Measurements from ENCODE around the gene ANO1. TPM values are rescaled to one million over a fixed set of nuclear protein-coding genes. Genes with fewer than 3 reads are reported as not detected.

The ANO1 gene
- total RNA-seq, 3 donors from 2014 or later (not counting 1 experiment from before 2014, with no cell fraction given), result not detected

DNA sequence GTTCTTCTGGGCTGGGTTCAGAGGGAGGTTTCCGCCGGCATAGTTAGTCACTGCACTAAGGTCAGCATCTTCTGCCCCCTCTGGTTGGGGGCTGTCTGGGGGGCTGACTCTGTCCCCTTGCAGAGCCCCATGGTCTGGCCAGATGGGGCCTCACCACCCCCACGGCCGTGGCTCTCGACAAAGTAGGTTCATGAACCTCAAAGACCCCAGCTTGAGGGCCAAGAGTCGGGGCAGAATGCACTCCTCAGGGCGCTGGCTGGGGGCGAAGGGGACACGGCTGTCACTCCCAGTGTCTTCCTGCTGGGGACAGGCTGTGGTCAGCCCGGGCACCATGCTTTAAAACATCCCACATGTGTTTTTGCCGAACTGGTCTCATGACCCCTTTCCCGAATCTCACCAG, 20.8 kb downstream of the ANO1 start:
- Histone ChIP-seq H3K4me3 (ENCODE audit: low read length) (no peak overlapping the region), H3K4me1 (ENCODE audit: control insufficient read depth, insufficient read depth, low read length) (no peaks in the 10 kb centered on the region), H3K27me3 (ENCODE audit: control insufficient read depth, insufficient read depth, low read length) (no peaks in the 10 kb centered on the region), H3K36me3 (ENCODE audit: control insufficient read depth, insufficient read depth, low read length) (no peaks in the 10 kb centered on the region), H3K27ac (ENCODE audit: low read length) (no peak overlapping the region), H3K9me3 (ENCODE audit: control insufficient read depth, insufficient read depth, low read length) (no peaks in the 10 kb centered on the region)
- ATAC-seq (no peak), DNase-seq (no peak)
- TF ChIP-seq CTCF (IDR thresholded peaks at IDR 0.05), result no peak
- no peaks in the 10 kb centered on the region for H3K27me3 Mint-ChIP-seq (ENCODE audit: low read depth in 2 of 2)
- H3K9me3 Mint-ChIP-seq, result no peaks in the 10 kb centered on the region
- no peaks in the 10 kb centered on the region for H3K36me3 Mint-ChIP-seq
- no peaks in the 10 kb centered on the region for H3K4me1 Mint-ChIP-seq
- 83% methylated on average over 12 of the region's 12 CpGs for WGBS (ENCODE audit: insufficient coverage)
- no peak overlapping the region for H3K4me3 Mint-ChIP-seq
- intact Hi-C loops (cut with micrococcal nuclease), result no loop called here
- no peak overlapping the region for H3K27ac Mint-ChIP-seq

GRCh38 chr11:70099578-70100279, 21.6 kb downstream of the ANO1 start:
- no peaks in the 10 kb centered on the region for H3K4me1 ChIP-seq (ENCODE audit: control insufficient read depth, insufficient read depth, low read length)
- no peaks in the 10 kb centered on the region for H3K27me3 Mint-ChIP-seq (ENCODE audit: low read depth in 2 of 2)
- intact Hi-C loops (cut with micrococcal nuclease), result no loop called here
- no peaks in the 10 kb centered on the region for H3K27me3 ChIP-seq (ENCODE audit: control insufficient read depth, insufficient read depth, low read length)
- H3K36me3 ChIP-seq (ENCODE audit: control insufficient read depth, insufficient read depth, low read length), result no peaks in the 10 kb centered on the region
- H3K9me3 ChIP-seq (ENCODE audit: control insufficient read depth, insufficient read depth, low read length), result no peaks in the 10 kb centered on the region
- H3K4me1 Mint-ChIP-seq, result no peaks in the 10 kb centered on the region
- TF ChIP-seq CTCF (IDR thresholded peaks at IDR 0.05), result no peak
- ATAC-seq, result no peak
- no peak overlapping the region for H3K4me3 Mint-ChIP-seq
- DNase-seq, result no peak
- H3K27ac ChIP-seq (ENCODE audit: low read length), result no peak overlapping the region
- no peaks in the 10 kb centered on the region for H3K9me3 Mint-ChIP-seq
- WGBS (ENCODE audit: insufficient coverage), result 84% methylated on average over 16 of the region's 16 CpGs
- no peak overlapping the region for H3K27ac Mint-ChIP-seq
- no peaks in the 10 kb centered on the region for H3K36me3 Mint-ChIP-seq
- H3K4me3 ChIP-seq (ENCODE audit: low read length), result no peak overlapping the region

DNA sequence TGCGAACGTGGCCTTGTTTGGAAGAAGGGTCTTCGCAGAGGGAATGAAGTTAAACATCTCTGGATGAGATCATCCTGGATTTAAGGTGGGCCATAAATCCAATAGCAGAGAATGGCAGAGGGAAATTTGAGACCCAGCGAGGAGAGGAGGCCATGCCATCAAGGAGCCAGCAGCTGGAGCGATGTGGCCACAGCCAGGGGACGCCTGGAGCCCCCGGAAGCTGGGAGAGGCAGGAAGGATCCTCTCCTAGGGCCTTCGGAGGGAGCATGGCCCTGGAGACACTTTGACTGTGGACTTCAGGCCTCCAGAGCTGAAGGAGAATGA, 22.1 kb downstream of the ANO1 start:
- Mint-ChIP-seq H3K36me3 (no peaks in the 10 kb centered on the region), H3K9me3 (no peaks in the 10 kb centered on the region), H3K4me1 (no peaks in the 10 kb centered on the region), H3K4me3 (no peak overlapping the region), H3K27me3 (ENCODE audit: low read depth in 2 of 2) (no peaks in the 10 kb centered on the region), H3K27ac (no peak overlapping the region)
- no peak overlapping the region for H3K4me3 ChIP-seq (ENCODE audit: low read length)
- no peaks in the 10 kb centered on the region for H3K27me3 ChIP-seq (ENCODE audit: control insufficient read depth, insufficient read depth, low read length)
- intact Hi-C loops (cut with micrococcal nuclease), result no loop called here
- no peak for DNase-seq
- H3K9me3 ChIP-seq (ENCODE audit: control insufficient read depth, insufficient read depth, low read length), result no peaks in the 10 kb centered on the region
- no peaks in the 10 kb centered on the region for H3K36me3 ChIP-seq (ENCODE audit: control insufficient read depth, insufficient read depth, low read length)
- no peaks in the 10 kb centered on the region for H3K4me1 ChIP-seq (ENCODE audit: control insufficient read depth, insufficient read depth, low read length)
- ATAC-seq, result no peak
- 78% methylated on average over 8 of the region's 8 CpGs for whole genome bisulfite sequencing (ENCODE audit: insufficient coverage)
- no peak overlapping the region for H3K27ac ChIP-seq (ENCODE audit: low read length)
- no peak for TF ChIP-seq CTCF (IDR thresholded peaks at IDR 0.05)

- no peaks in the 10 kb centered on the region for H3K4me1 ChIP-seq (ENCODE audit: control insufficient read depth, insufficient read depth, low read length)
- H3K4me3 ChIP-seq (ENCODE audit: low read length), result no peak overlapping the region
- DNase-seq (no peak), ATAC-seq (no peak)
- H3K27ac Mint-ChIP-seq, result no peak overlapping the region
- H3K27me3 Mint-ChIP-seq (ENCODE audit: low read depth in 2 of 2), result no peaks in the 10 kb centered on the region
- intact Hi-C loops (cut with micrococcal nuclease), result no loop called here
- H3K4me1 Mint-ChIP-seq, result no peaks in the 10 kb centered on the region
- H3K27me3 ChIP-seq (ENCODE audit: control insufficient read depth, insufficient read depth, low read length), result no peaks in the 10 kb centered on the region
- no peak overlapping the region for H3K27ac ChIP-seq (ENCODE audit: low read length)
- no peaks in the 10 kb centered on the region for H3K36me3 Mint-ChIP-seq
- no peaks in the 10 kb centered on the region for H3K9me3 Mint-ChIP-seq
- no peak overlapping the region for H3K4me3 Mint-ChIP-seq
- WGBS (ENCODE audit: insufficient coverage), result 83% methylated on average over 14 of the region's 15 CpGs
- no peaks in the 10 kb centered on the region for H3K36me3 ChIP-seq (ENCODE audit: control insufficient read depth, insufficient read depth, low read length)
- H3K9me3 ChIP-seq (ENCODE audit: control insufficient read depth, insufficient read depth, low read length), result no peaks in the 10 kb centered on the region
- no peak for TF ChIP-seq CTCF (IDR thresholded peaks at IDR 0.05)
These were observed 22.7 kb downstream of the ANO1 start for GRCh38 chr11:70100791-70101190.
